HEK293 (cell line): ENCODE results near the gene FBXO42.

Experiments
- FEZF1 ChIP-seq: fragments of 450-650 bp; formaldehyde crosslinking; IDR thresholded peaks from 2 replicates; pipeline ENCODE4 v1.5.1; 2016; ENCODE audit warnings: missing biosample characterization, missing genetic modification characterization
- GLIS2 ChIP-seq: fragments of 450-650 bp; formaldehyde crosslinking; IDR thresholded peaks from 2 replicates; pipeline ENCODE4 v1.5.1; 2016; ENCODE audit warnings: missing biosample characterization, missing genetic modification characterization
- HOXC10 ChIP-seq: sonication (generic); formaldehyde crosslinking; IDR thresholded peaks from 2 replicates; pipeline ENCODE4 v1.8.1; 2023; ENCODE audit warnings: mild to moderate bottlenecking, missing genetic modification reagents
- MZF1 ChIP-seq: fragments of 450-650 bp; formaldehyde crosslinking; IDR thresholded peaks from 2 replicates; pipeline ENCODE4 v1.5.1; 2017; ENCODE audit warnings: missing biosample characterization, missing genetic modification characterization, borderline replicate concordance
- TCF7L2 ChIP-seq: IDR thresholded peaks from 2 replicates; pipeline ENCODE4 v1.6.1; 2011; ENCODE audit warnings: low read depth, mild to moderate bottlenecking, inconsistent platforms, low read length, moderate library complexity, borderline replicate concordance
- TRIM28 ChIP-seq: IDR thresholded peaks from 2 replicates; pipeline ENCODE4 v1.6.1; 2011; ENCODE audit warnings: low read length, control low read depth, borderline replicate concordance
- WT1 ChIP-seq: fragments of 450-650 bp; formaldehyde crosslinking; IDR thresholded peaks from 2 replicates; pipeline ENCODE4 v1.5.1; 2016; ENCODE audit warnings: missing biosample characterization, missing genetic modification characterization
- YY2 ChIP-seq: fragments of 450-650 bp; formaldehyde crosslinking; IDR thresholded peaks from 2 replicates; pipeline ENCODE4 v1.5.1; 2016; ENCODE audit warnings: missing biosample characterization, missing genetic modification characterization
- ZBTB10 ChIP-seq: fragments of 450-650 bp; formaldehyde crosslinking; IDR thresholded peaks from 2 replicates; pipeline ENCODE4 v1.5.1; 2016; ENCODE audit warnings: missing biosample characterization, missing genetic modification characterization
- ZBTB8A ChIP-seq: fragments of 450-650 bp; formaldehyde crosslinking; IDR thresholded peaks from 2 replicates; pipeline ENCODE4 v1.5.1; 2016; ENCODE audit warnings: missing biosample characterization, missing genetic modification characterization
- ZIC2 ChIP-seq: fragments of 450-650 bp; formaldehyde crosslinking; IDR thresholded peaks from 2 replicates; pipeline ENCODE4 v1.5.1; 2016; ENCODE audit warnings: missing biosample characterization, missing genetic modification characterization
- ZNF114 ChIP-seq: fragments of 450-650 bp; formaldehyde crosslinking; IDR thresholded peaks from 2 replicates; pipeline ENCODE4 v1.5.0; 2017; ENCODE audit warnings: missing biosample characterization, missing genetic modification characterization
- ZNF184 ChIP-seq: fragments of 450-650 bp; IDR thresholded peaks from 2 replicates; pipeline ENCODE4 v1.5.1; 2018; ENCODE audit warnings: missing biosample characterization, mild to moderate bottlenecking, missing genetic modification characterization
- ZNF335 ChIP-seq: fragments of 450-650 bp; formaldehyde crosslinking; conservative IDR thresholded peaks from 2 replicates; pipeline ENCODE4 v1.5.1; 2016; ENCODE audit warnings: missing biosample characterization, missing genetic modification characterization
- ZNF362 ChIP-seq: fragments of 450-650 bp; formaldehyde crosslinking; IDR thresholded peaks from 2 replicates; pipeline ENCODE4 v1.5.1; 2016; ENCODE audit warnings: missing biosample characterization, missing genetic modification characterization
- ZNF423 ChIP-seq: fragments of 450-650 bp; formaldehyde crosslinking; IDR thresholded peaks from 2 replicates; pipeline ENCODE4 v1.5.1; 2016; ENCODE audit warnings: missing biosample characterization, missing genetic modification characterization
- ZNF558 ChIP-seq: fragments of 450-650 bp; formaldehyde crosslinking; IDR thresholded peaks from 2 replicates; pipeline ENCODE4 v1.5.1; 2016; ENCODE audit warnings: missing biosample characterization, missing genetic modification characterization
- ZNF610 ChIP-seq: fragments of 450-650 bp; formaldehyde crosslinking; IDR thresholded peaks from 2 replicates; pipeline ENCODE4 v1.5.1; 2016; ENCODE audit warnings: missing biosample characterization, missing genetic modification characterization, borderline replicate concordance
- ZNF629 ChIP-seq: fragments of 450-650 bp; formaldehyde crosslinking; IDR thresholded peaks from 2 replicates; pipeline ENCODE4 v1.5.1; 2017; ENCODE audit warnings: missing biosample characterization, missing genetic modification characterization
- ZNF701 ChIP-seq: fragments of 450-650 bp; formaldehyde crosslinking; IDR thresholded peaks from 2 replicates; pipeline ENCODE4 v1.5.1; 2016; ENCODE audit warnings: missing biosample characterization, missing genetic modification characterization
- ZNF776 ChIP-seq: fragments of 450-650 bp; formaldehyde crosslinking; IDR thresholded peaks from 2 replicates; pipeline ENCODE4 v1.5.0; 2017; ENCODE audit warnings: missing biosample characterization, missing genetic modification characterization, borderline replicate concordance
- ZSCAN30 ChIP-seq: fragments of 450-650 bp; IDR thresholded peaks from 2 replicates; pipeline ENCODE4 v1.5.1; 2018; ENCODE audit warnings: missing biosample characterization, mild to moderate bottlenecking, missing genetic modification characterization, moderate library complexity
- TF ChIP-seq, protein P1 (sequence below): fragments of 450-650 bp; formaldehyde crosslinking; IDR thresholded peaks from 2 replicates; pipeline ENCODE4 v1.5.1; 2016; ENCODE audit warnings: missing biosample characterization, missing genetic modification characterization
- TF ChIP-seq, protein P2 (sequence below): fragments of 450-650 bp; formaldehyde crosslinking; IDR thresholded peaks from 2 replicates; pipeline ENCODE4 v1.5.1; 2016; ENCODE audit warnings: missing biosample characterization, missing genetic modification characterization
- TF ChIP-seq, protein P3 (sequence below): fragments of 450-650 bp; formaldehyde crosslinking; IDR thresholded peaks from 2 replicates; pipeline ENCODE4 v1.5.1; 2016; ENCODE audit warnings: missing biosample characterization, missing genetic modification characterization, low read depth
- TF ChIP-seq, protein P4 (sequence below): fragments of 450-650 bp; formaldehyde crosslinking; IDR thresholded peaks from 2 replicates; pipeline ENCODE4 v1.5.1; 2016; ENCODE audit warnings: missing biosample characterization, missing genetic modification characterization
- TF ChIP-seq, protein P5 (sequence below): fragments of 450-650 bp; formaldehyde crosslinking; IDR thresholded peaks from 2 replicates; pipeline ENCODE4 v1.5.0; 2017; ENCODE audit warnings: missing biosample characterization, missing genetic modification characterization, borderline replicate concordance

Gene FBXO42

DNA sequence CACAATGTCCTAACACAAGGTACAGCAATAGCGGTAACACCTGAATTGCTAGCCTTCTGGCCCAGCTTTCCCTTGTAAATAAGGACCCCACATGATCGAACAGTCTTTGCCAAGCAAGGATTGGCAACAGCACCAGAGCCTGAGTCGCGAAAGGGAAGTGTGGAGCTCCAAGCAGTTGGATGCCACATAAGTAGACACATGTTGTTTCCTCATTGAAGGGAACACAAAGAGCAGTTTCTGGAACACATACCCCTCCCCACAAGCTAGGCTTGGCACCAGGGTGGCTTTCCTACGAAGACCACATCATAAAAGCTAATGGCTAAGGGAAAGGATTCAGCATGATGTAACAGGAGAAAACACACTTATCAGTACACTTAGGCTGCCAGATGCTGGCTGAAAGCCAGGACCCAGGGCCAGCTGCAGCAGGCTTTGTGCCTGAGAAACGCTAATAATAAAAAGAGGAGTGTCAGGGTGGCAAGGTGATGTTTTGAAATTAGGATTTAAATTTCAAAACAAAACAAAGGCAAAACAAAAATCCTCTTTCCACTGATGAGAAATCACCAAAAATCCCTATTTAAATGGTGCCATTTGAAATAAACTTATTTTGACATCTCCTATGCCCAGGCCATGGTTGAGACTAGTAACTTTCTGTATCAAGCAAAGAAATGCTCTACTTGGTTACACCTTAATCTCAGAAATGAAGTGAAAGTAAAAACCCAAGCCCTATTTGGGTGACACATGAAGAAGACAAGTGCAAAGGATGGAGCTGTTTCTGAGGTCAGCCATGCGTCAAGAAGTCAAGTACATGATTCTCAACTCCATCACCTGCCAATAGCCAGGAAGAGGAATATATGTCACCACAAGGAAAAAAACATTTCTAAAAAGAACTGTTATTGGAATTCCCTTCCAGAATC, 103.4 kb downstream of the FBXO42 start (continued):
- TF ChIP-seq, protein P1, sequence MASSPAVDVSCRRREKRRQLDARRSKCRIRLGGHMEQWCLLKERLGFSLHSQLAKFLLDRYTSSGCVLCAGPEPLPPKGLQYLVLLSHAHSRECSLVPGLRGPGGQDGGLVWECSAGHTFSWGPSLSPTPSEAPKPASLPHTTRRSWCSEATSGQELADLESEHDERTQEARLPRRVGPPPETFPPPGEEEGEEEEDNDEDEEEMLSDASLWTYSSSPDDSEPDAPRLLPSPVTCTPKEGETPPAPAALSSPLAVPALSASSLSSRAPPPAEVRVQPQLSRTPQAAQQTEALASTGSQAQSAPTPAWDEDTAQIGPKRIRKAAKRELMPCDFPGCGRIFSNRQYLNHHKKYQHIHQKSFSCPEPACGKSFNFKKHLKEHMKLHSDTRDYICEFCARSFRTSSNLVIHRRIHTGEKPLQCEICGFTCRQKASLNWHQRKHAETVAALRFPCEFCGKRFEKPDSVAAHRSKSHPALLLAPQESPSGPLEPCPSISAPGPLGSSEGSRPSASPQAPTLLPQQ: 0 out of 2 replicates have a peak, but pooled peaks have one; percentile 65
- TF ChIP-seq TRIM28: peak; percentile 88; the same call in 1 of the 2 replicates
- no peak for TF ChIP-seq ZNF558
- no peak for TF ChIP-seq ZNF701 (tag by site-specific recombination)
- peak; percentile 46; the same call in 1 of the 2 replicates for TF ChIP-seq ZSCAN30 (tag by site-specific recombination)
- peak; percentile 60 for TF ChIP-seq WT1 (tag by site-specific recombination)
- TF ChIP-seq ZIC2 (tag by site-specific recombination): peak; percentile 67
- TF ChIP-seq YY2 (tag by site-specific recombination): no peak
- peak; percentile 52; the same call in 1 of the 2 replicates for TF ChIP-seq ZBTB8A
- TF ChIP-seq HOXC10 (CRISPR knock-in tag): no peak
- no peak for TF ChIP-seq ZNF423 (tag by site-specific recombination)
- TF ChIP-seq ZBTB10 (tag by site-specific recombination): no peak
- peak; percentile 88 for TF ChIP-seq ZNF335 (tag by site-specific recombination)
- TF ChIP-seq ZNF114 (tag by site-specific recombination): no peak
- TF ChIP-seq MZF1 (tag by site-specific recombination): peak; percentile 39; the same call in 1 of the 2 replicates
- TF ChIP-seq ZNF610 (tag by site-specific recombination): 0 out of 2 replicates have a peak, but pooled peaks have one; percentile 16
- TF ChIP-seq GLIS2 (tag by site-specific recombination): peak; percentile 40
- TF ChIP-seq ZNF362 (tag by site-specific recombination): no peak
- TF ChIP-seq, protein P2, sequence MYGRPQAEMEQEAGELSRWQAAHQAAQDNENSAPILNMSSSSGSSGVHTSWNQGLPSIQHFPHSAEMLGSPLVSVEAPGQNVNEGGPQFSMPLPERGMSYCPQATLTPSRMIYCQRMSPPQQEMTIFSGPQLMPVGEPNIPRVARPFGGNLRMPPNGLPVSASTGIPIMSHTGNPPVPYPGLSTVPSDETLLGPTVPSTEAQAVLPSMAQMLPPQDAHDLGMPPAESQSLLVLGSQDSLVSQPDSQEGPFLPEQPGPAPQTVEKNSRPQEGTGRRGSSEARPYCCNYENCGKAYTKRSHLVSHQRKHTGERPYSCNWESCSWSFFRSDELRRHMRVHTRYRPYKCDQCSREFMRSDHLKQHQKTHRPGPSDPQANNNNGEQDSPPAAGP (tag by site-specific recombination): peak; percentile 58
- TF ChIP-seq, protein P3, sequence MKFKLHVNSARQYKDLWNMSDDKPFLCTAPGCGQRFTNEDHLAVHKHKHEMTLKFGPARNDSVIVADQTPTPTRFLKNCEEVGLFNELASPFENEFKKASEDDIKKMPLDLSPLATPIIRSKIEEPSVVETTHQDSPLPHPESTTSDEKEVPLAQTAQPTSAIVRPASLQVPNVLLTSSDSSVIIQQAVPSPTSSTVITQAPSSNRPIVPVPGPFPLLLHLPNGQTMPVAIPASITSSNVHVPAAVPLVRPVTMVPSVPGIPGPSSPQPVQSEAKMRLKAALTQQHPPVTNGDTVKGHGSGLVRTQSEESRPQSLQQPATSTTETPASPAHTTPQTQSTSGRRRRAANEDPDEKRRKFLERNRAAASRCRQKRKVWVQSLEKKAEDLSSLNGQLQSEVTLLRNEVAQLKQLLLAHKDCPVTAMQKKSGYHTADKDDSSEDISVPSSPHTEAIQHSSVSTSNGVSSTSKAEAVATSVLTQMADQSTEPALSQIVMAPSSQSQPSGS (tag by site-specific recombination): 0 out of 2 replicates have a peak, but pooled peaks have one; percentile 33
- TF ChIP-seq ZNF776: no peak
- TF ChIP-seq, protein P4, sequence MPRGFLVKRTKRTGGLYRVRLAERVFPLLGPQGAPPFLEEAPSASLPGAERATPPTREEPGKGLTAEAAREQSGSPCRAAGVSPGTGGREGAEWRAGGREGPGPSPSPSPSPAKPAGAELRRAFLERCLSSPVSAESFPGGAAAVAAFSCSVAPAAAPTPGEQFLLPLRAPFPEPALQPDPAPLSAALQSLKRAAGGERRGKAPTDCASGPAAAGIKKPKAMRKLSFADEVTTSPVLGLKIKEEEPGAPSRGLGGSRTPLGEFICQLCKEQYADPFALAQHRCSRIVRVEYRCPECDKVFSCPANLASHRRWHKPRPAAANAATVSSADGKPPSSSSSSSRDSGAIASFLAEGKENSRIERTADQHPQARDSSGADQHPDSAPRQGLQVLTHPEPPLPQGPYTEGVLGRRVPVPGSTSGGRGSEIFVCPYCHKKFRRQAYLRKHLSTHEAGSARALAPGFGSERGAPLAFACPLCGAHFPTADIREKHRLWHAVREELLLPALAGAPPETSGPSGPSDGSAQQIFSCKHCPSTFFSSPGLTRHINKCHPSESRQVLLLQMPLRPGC (tag by site-specific recombination): no peak
- TF ChIP-seq FEZF1 (tag by site-specific recombination): peak; percentile 64; the same call in 1 of the 2 replicates
- no peak for TF ChIP-seq TCF7L2
- peak; percentile 97 for TF ChIP-seq ZNF184
- peak; percentile 90 for TF ChIP-seq ZNF629 (tag by site-specific recombination)
- TF ChIP-seq, protein P5, sequence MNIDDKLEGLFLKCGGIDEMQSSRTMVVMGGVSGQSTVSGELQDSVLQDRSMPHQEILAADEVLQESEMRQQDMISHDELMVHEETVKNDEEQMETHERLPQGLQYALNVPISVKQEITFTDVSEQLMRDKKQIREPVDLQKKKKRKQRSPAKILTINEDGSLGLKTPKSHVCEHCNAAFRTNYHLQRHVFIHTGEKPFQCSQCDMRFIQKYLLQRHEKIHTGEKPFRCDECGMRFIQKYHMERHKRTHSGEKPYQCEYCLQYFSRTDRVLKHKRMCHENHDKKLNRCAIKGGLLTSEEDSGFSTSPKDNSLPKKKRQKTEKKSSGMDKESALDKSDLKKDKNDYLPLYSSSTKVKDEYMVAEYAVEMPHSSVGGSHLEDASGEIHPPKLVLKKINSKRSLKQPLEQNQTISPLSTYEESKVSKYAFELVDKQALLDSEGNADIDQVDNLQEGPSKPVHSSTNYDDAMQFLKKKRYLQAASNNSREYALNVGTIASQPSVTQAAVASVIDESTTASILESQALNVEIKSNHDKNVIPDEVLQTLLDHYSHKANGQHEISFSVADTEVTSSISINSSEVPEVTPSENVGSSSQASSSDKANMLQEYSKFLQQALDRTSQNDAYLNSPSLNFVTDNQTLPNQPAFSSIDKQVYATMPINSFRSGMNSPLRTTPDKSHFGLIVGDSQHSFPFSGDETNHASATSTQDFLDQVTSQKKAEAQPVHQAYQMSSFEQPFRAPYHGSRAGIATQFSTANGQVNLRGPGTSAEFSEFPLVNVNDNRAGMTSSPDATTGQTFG (tag by site-specific recombination): no peak
